RPMI7951 (cell line): Measurements from ENCODE around the gene ARID1B. TPM values are rescaled to one million over a fixed set of nuclear protein-coding genes. Genes with fewer than 3 reads are reported as not detected.

Experiments
- DNase-seq: peaks from one replicate; pipeline ENCODE4 v3.0.0-alpha.2; 2012; ENCODE audit warnings: low read depth
- total RNA-seq: library from RNA; depleted of rRNA; stranded (reverse); fragments of >200 nt; shearing (Covaris generic); gene quantifications from 2 replicates; pipeline ENCODE4 v1.2.3, GENCODE V29; 2014

Gene ARID1B
- total RNA-seq, 1 experiment from 2014 or later, result 14.8 TPM

DNA sequence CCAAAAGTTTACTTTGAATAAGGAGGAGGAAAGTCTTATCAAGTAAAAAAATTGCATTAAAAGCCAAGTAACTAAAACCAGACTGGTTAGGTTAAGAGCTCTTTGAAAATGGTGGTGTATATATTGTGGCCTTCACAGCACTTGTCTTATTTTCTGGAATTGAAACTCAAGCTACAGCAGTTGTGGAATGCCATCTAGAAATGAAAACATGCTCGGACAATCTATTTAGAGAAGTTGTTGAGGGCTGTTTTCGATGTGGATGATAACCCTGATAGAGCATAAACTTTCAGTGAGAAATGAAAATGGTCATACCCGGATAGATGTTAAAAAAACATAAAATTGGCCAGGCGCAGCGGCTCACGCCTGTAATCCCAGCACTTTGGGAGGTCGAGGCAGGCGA, 47.0 kb downstream of the ARID1B start:
- DNase-seq, result no peak

DNA sequence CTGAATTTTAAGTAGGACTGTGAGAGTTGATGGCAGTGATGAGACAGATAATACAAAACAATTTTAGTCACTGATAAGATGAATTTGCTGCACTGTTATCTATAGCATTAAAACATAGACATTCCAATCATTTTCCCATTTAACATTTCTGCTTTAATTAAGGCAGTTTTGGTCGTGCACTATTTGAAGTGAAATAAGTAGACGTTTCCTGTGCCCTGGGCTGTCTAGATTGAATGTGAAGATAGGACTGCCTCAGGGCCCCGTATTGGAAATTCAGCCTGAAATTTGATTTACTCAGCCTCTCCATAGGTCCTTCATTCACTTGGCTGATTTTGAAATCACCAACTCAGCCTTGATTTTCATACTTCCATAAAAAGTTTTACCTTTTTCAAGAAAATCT, 48.3 kb downstream of the ARID1B start:
- no peak for DNase-seq

DNA sequence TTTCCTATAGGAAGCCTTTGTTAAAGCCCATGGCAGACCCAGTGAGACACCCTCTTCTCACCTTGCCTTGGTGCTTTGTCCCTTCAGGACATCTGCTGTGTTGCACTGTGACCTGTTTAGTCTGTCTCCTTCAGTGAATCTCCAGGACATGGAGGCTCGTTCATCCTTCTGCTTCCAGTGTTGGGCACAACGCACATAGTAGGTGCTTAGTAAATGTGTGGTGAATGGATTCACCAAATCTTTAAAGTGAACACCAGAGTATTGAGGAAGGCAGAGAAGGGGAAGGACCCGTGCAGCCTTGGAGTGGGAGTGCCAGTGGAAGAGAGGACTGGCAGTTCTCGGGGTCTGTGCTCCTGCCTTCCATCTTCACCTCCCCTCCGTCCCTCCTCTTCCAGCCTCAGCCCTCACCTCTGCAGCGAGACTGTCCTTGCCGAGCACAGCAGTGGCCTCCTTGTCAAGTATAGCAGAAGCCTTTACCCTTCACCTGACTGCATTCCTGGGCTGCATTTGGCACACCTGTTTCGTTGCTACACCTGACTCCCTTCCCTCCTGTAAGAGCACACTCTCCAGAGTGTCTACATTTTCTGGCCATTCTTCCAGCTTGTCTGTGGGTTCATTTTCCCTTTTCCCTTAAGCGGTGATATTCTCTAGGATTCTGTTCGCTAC, 49.2 kb downstream of the ARID1B start:
- DNase-seq, result no peak

GRCh38 chr6:156827382-156827781, 50.2 kb downstream of the ARID1B start:
- DNase-seq, result peak; percentile 73

GRCh38 chr6:156828280-156828703, 51.1 kb downstream of the ARID1B start:
- peak; percentile 91 for DNase-seq

DNA sequence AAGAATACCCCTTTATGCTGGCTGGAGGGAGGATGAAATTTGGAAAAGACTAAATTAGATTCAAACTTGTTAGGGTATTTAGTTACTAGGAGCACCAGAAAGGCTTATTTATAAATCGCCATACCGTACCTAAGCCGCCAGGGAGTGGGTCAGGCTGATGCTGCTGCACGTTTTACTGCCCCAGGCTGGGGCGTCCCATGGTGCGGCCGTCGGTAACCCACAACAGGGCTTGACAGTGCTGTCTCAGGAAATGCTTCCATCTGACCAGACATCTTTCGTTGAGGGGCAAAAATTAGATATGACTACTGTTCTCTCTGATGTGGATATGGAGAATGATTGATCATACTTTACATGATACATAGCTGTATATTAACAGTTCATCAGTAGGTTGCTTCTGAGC, 52.9 kb downstream of the ARID1B start:
- no peak for DNase-seq

GRCh38 chr6:156832231-156832647, 55.1 kb downstream of the ARID1B start:
- peak; percentile 65 for DNase-seq

DNA sequence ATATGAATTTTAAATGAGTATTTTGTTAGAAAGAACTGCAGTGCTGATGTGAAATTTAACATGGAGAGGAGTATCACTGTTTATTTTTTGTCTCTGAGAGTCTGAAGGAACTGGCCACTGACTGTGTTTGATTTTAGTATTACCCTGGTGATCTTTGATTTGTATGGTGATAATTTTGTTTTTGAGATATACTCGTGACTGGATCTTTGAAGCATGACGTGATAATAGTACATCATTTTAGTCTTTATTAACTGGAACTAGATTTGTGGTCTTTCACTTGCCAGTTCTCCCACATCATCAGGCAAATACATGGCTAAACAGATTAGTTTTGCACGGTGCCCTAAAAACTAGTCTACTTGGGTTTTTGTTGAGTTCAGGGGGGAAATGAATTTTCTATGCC, 55.5 kb downstream of the ARID1B start:
- no peak for DNase-seq

DNA sequence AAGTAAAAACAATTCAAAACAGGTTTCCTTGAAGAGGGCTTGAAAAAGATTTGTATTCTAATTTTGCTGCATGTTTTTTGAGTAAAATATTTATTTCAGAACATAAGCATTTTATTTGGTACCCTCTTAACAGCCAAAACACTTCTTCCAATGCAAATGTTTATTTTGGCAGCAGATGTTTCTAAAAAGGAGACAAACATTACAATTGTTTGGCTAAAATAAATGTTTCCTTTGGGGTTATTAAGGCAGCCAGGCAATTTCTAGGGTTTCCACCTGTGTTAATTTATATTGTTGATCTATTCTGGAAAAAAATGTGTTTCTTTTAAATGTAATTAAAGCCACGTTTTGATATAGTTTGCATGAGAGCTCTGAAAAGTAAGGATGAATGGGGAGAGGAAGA, 56.6 kb downstream of the ARID1B start:
- no peak for DNase-seq

GRCh38 chr6:156839129-156839528, 62.0 kb downstream of the ARID1B start:
- no peak for DNase-seq

DNA sequence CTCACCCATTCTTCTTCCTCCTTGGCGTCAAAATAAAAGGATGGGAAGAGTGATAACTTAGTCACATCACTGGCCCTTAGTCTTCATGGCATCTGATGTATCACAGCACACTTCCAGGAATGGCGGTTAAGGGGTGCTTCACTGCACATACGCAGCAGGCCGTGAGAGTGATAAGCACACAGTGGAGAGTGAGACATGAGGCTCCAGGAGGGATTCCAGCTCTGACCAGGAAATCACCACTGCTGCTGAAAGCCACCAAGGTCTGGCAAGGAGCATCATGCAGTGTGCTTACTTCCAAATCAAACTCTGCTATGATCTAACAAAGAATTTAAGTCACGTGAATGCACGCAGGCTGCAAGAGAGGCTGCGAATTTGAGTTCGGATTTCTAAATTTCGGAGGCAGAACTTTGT, 62.4 kb downstream of the ARID1B start:
- DNase-seq, result no peak

- DNase-seq, result no peak
Observed at GRCh38 chr6:156840136-156840535, 63.0 kb downstream of the ARID1B start.

- DNase-seq, result no peak
Observed at GRCh38 chr6:156840606-156841005, 63.4 kb downstream of the ARID1B start.

GRCh38 chr6:156841508-156841907, 64.3 kb downstream of the ARID1B start:
- no peak for DNase-seq

DNA sequence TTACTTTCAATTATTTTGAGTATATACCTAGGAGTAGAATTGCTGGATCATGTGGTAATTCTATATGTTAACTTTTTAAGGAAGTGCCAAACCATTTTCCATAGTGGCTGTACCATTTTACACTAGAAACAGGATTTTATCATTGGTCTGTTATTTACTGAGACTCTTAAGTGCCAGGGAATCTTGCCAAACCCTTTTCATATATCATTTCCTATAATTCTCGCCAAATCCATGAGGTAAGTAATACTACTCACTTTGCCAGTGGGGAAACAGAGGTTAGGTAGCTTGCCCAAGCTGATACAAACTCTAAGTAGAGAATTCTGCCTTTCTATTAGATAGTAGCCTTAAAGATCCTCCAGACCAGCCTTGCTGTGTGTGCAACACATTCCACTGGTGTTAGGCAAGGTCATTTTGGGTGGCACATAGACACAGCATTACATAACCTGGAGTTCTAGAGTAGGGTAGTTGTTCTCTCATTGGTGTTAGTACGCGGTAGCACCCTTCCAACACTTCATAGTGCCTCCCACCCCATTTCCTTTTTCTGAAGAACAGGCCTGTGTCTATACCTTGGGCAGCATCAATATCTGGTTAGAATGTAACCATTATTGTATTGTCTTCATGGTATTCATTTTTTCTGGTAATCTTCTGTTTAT, 65.5 kb downstream of the ARID1B start:
- DNase-seq, result no peak

GRCh38 chr6:156844089-156844488, 66.9 kb downstream of the ARID1B start:
- DNase-seq, result no peak

GRCh38 chr6:156845454-156846155, 68.4 kb downstream of the ARID1B start:
- DNase-seq, result no peak

GRCh38 chr6:156846845-156847599, 69.8 kb downstream of the ARID1B start:
- DNase-seq, result no peak

- no peak for DNase-seq
Observed at GRCh38 chr6:156848123-156848522, 70.9 kb downstream of the ARID1B start.

GRCh38 chr6:156848533-156848932, 71.4 kb downstream of the ARID1B start:
- peak; percentile 68 for DNase-seq

GRCh38 chr6:156849806-156850205, 72.6 kb downstream of the ARID1B start:
- no peak for DNase-seq

DNA sequence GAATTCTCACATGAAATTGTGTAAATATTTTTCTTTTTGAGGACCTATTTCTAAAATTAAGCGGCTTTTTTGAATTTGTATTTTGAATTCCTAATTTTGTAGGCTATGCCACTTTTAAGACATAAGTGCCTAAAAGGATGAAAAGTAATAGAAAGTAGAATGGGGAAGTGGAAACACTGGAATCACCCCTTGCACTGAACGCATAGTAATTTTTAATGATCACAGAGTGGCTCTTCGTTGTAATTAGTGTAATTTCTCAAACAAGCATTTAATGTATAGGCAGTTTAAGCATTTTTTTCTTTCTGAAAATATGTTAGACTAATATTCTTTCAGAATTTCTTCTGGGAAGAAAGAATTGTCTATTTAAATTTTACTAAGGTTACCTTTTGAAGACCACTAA, 73.2 kb downstream of the ARID1B start:
- DNase-seq, result no peak
